Ectodermal cell (in vitro differentiated cells): ENCODE results near the gene RAB11B.

Source experiments
- H3K27ac ChIP-seq: 2 replicates; pipeline ENCODE4 v1.7.0; 2013; ENCODE audit warnings: mild to moderate bottlenecking, low read depth, low read length; ENCODE audit not compliant: insufficient read depth, poor library complexity, severe bottlenecking
- H3K27me3 ChIP-seq: 2 replicates; pipeline ENCODE4 v1.7.0; 2013; ENCODE audit warnings: mild to moderate bottlenecking, low read length; ENCODE audit not compliant: insufficient read depth, control insufficient read depth, poor library complexity, severe bottlenecking
- H3K36me3 ChIP-seq: one replicate; pipeline ENCODE4 v1.7.0; 2013; ENCODE audit warnings: low read length; ENCODE audit not compliant: control insufficient read depth, insufficient read depth
- H3K4me1 ChIP-seq: one replicate; pipeline ENCODE4 v1.7.0; 2013; ENCODE audit warnings: low read length; ENCODE audit not compliant: control insufficient read depth, insufficient read depth
- H3K4me3 ChIP-seq: 2 replicates; pipeline ENCODE4 v1.7.0; 2013; ENCODE audit warnings: low read depth, low read length, control low read depth; ENCODE audit not compliant: insufficient read depth
- H3K9me3 ChIP-seq: 2 replicates; pipeline ENCODE4 v1.7.0; 2013; ENCODE audit warnings: mild to moderate bottlenecking, low read length, moderate library complexity; ENCODE audit not compliant: control insufficient read depth
- WGBS, 2 experiments: methylation state at CpG; one replicate each; pipeline ENCODE4 v1.1.7; 2013; ENCODE audit warnings: missing lambda C conversion rate in 2 of 2; 5-methylcytosine and 5-hydroxymethylcytosine counted together

RAB11B gene

DNA sequence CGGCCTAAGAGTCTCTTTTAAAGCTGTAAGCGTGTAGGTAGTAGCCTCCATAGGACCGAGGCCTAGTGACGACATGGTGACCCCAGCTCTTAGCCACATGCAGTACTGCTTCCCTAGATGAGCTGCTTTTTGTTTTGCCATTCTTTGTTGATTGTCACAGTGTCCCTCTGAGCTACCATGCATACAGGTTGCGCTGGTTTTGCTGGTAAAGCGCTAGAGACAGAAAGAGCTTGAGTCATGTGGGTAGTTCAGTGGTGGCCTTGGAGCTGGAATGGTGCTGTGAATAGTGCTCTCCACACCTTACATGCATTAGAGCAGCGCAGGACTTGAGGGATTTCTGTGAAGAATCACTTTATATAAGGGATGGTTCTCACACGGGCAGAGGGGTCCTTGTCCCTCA is 59.7 kb downstream of the RAB11B start:
- no peak overlapping the region for H3K4me3 ChIP-seq
- no peaks in the 10 kb centered on the region for H3K27me3 ChIP-seq
- 85 to 87% methylated on average over 7 of the region's 8 CpGs for WGBS, 2 experiments
- no peaks in the 10 kb centered on the region for H3K9me3 ChIP-seq
- no peak overlapping the region for H3K27ac ChIP-seq
- H3K4me1 ChIP-seq = peaks cover 39% of the 10 kb centered on the region
- peaks cover 4% of the 10 kb centered on the region for H3K36me3 ChIP-seq

DNA sequence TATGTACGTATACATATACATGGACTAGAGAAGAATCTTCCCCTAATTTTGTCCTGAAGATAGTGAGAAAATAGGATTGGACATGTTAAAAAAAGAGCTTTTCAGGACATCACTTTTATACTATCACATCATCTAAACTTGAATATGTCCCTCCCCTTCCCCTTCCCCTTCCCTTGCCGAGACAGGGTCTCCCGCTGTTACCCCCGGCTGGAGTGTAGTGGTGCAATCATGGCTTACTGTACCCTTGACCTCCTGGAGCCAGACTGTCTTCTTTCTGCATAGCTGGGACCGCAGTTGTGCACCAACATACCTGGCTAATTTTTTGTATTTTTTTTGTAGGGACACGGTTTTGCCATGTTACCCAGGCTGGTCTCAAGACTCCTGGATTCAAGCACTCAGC is 61.2 kb downstream of the RAB11B start:
- H3K4me1 ChIP-seq = peaks cover 35% of the 10 kb centered on the region
- no peaks in the 10 kb centered on the region for H3K27me3 ChIP-seq
- 76 to 83% methylated on average over 5 to 6 of the region's 6 CpGs for WGBS, 2 experiments
- no peak overlapping the region for H3K4me3 ChIP-seq
- peaks cover 5% of the 10 kb centered on the region for H3K36me3 ChIP-seq
- no peaks in the 10 kb centered on the region for H3K9me3 ChIP-seq
- peak overlapping the region; percentile 1 for H3K27ac ChIP-seq

DNA sequence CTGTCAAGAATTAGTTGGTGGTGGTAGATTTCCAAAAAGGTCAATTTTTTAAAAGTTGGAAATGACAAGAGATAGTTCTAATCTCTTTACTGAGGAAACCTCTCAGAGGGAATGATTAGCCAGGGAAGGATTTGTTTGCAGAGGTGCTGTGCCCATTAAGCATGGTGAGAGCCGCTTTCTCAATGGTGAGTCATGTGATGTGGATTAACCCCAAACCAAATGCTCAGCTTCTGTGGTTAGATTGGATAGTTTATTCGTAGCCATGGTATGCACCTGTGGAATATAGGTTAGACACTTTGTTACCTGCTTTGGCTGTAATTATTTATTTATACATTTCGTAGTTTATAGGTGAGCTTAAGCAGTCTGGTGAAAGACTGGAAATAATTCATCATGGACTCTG is 61.7 kb downstream of the RAB11B start:
- 83 to 86% methylated on average over 3 of the region's 3 CpGs for WGBS, 2 experiments
- H3K27ac ChIP-seq = peak overlapping the region; percentile 1
- no peaks in the 10 kb centered on the region for H3K27me3 ChIP-seq
- peaks cover 7% of the 10 kb centered on the region for H3K36me3 ChIP-seq
- no peaks in the 10 kb centered on the region for H3K9me3 ChIP-seq
- H3K4me1 ChIP-seq = peaks cover 30% of the 10 kb centered on the region
- H3K4me3 ChIP-seq = no peak overlapping the region

DNA sequence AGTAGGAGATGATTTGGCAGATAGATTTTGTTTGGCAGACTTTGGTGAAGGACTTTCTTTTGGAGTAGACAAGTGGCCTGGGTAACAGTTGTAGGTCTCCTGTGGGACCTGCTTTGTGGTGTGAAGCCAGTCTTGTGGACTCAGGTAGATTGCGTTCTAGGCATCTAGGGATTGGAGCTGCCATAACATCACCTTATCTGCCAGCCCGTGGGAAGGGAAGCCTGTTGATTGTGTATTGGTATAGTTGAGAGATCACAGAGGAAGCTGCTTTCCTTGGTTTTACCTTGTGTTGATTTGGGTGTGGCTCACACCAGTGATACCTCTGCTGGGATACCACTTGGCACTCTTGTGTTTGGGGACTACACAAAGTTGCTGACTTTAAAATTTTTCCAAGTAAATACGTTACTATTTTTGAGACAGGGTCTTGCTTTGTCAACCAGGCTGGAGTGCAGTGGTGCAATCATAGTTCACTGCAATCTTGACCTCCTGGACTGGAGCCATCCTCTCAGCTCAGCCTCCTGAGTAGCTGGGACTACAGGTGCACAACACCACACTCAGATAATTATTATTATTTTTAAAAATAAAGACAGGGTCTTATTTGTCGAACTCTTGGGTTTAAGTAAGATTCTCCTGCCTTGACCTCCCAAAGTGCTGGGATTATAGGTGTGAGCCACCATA is 62.4 kb downstream of the RAB11B start:
- Histone ChIP-seq H3K4me3 (no peak overlapping the region), H3K27me3 (no peaks in the 10 kb centered on the region), H3K36me3 (peaks cover 7% of the 10 kb centered on the region), H3K27ac (no peak overlapping the region), H3K9me3 (no peaks in the 10 kb centered on the region), H3K4me1 (peaks cover 27% of the 10 kb centered on the region)
- 94 to 95% methylated on average over 4 of the region's 4 CpGs for WGBS, 2 experiments

DNA sequence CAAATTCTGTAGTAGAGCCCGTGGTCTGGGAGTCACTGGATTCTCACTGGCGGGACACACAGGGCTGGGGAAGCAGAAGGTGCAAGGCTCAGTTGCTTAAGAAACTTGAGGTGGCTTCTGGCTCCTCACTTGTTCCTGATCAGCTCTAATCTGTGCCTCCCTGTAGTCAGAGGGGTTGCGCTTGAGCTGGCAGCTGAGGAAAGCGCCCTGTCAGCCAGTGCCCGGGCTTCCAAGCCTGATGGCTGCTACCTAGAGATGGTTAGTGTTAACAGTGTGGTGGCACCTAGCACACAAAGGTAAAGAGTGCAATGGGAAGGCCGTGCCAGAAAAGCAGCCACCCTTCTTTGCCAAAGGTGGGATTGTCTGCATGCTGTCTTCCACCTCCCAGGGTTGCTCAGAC is 63.5 kb downstream of the RAB11B start:
- Histone ChIP-seq H3K27ac (no peak overlapping the region), H3K4me3 (no peak overlapping the region), H3K4me1 (peaks cover 32% of the 10 kb centered on the region), H3K9me3 (no peaks in the 10 kb centered on the region), H3K27me3 (no peaks in the 10 kb centered on the region), H3K36me3 (peaks cover 7% of the 10 kb centered on the region)
- WGBS, 2 experiments = 94 to 96% methylated on average over 6 of the region's 6 CpGs
